ENCODE data around the gene NACC2.

Gene NACC2

GRCh38 chr9:135961811-135962695 is 133.0 kb downstream of the NACC2 start:
- no peak overlapping the region for H3K9ac ChIP-seq (ENCODE audit: low read length)
- no peaks in the 10 kb centered on the region for H3K36me3 ChIP-seq (ENCODE audit: control insufficient read depth, low read depth, low read length)
- no peak overlapping the region for H3K27ac ChIP-seq (ENCODE audit: low read length)
- peak overlapping the region; percentile 53 for H3K4me3 ChIP-seq (ENCODE audit: low read length)
- no peaks in the 10 kb centered on the region for H3K27me3 ChIP-seq (ENCODE audit: control insufficient read depth, insufficient read depth, low read length)
- H3K9me3 ChIP-seq (ENCODE audit: control insufficient read depth, low read depth, low read length), result no peaks in the 10 kb centered on the region
- peaks cover 13% of the 10 kb centered on the region for H3K4me1 ChIP-seq (ENCODE audit: control insufficient read depth, low read depth, low read length)

- Histone ChIP-seq H3K4me3 (ENCODE audit: low read length) (peak within 1 kb of the TSS; percentile 83), H3K27ac (ENCODE audit: low read length) (no peak within 1 kb of the TSS), H3K9ac (ENCODE audit: low read length) (peak within 1 kb of the TSS; percentile 62), H3K9me3 (ENCODE audit: control insufficient read depth, low read depth, low read length) (no peaks in the 10 kb centered on the region), H3K36me3 (ENCODE audit: control insufficient read depth, low read depth, low read length) (no peaks in the 10 kb centered on the region), H3K4me1 (ENCODE audit: control insufficient read depth, low read depth, low read length) (peaks cover 13% of the 10 kb centered on the region), H3K27me3 (ENCODE audit: control insufficient read depth, insufficient read depth, low read length) (no peaks in the 10 kb centered on the region)
Observed at GRCh38 chr9:135961277-135961715, 133.8 kb downstream of the NACC2 start, which contains the start of gene UBAC1. Gene UBAC1, minus strand, starts transcription at chr9:135961373. Its CDS starts 211 bp downstream, at chr9:135961162.

GRCh38 chr9:135960411-135961276 is 134.4 kb downstream of the NACC2 start:
- Histone ChIP-seq H3K4me3 (ENCODE audit: low read length) (peak overlapping the region; percentile 83), H3K27ac (ENCODE audit: low read length) (no peak overlapping the region), H3K9ac (ENCODE audit: low read length) (peak overlapping the region; percentile 62), H3K4me1 (ENCODE audit: control insufficient read depth, low read depth, low read length) (peaks cover 13% of the 10 kb centered on the region), H3K27me3 (ENCODE audit: control insufficient read depth, insufficient read depth, low read length) (no peaks in the 10 kb centered on the region), H3K36me3 (ENCODE audit: control insufficient read depth, low read depth, low read length) (no peaks in the 10 kb centered on the region), H3K9me3 (ENCODE audit: control insufficient read depth, low read depth, low read length) (no peaks in the 10 kb centered on the region)

- H3K4me3 ChIP-seq (ENCODE audit: low read length), result peak overlapping the region; percentile 83
- H3K27ac ChIP-seq (ENCODE audit: low read length), result no peak overlapping the region
- peaks cover 2% of the 10 kb centered on the region for H3K36me3 ChIP-seq (ENCODE audit: control insufficient read depth, low read depth, low read length)
- H3K9ac ChIP-seq (ENCODE audit: low read length), result peak overlapping the region; percentile 62
- peaks cover 13% of the 10 kb centered on the region for H3K4me1 ChIP-seq (ENCODE audit: control insufficient read depth, low read depth, low read length)
- no peaks in the 10 kb centered on the region for H3K27me3 ChIP-seq (ENCODE audit: control insufficient read depth, insufficient read depth, low read length)
- no peaks in the 10 kb centered on the region for H3K9me3 ChIP-seq (ENCODE audit: control insufficient read depth, low read depth, low read length)
Observed at GRCh38 chr9:135959814-135960213, 135.3 kb downstream of the NACC2 start.

GRCh38 chr9:135958485-135958884 is 136.6 kb downstream of the NACC2 start:
- no peaks in the 10 kb centered on the region for H3K9me3 ChIP-seq (ENCODE audit: control insufficient read depth, low read depth, low read length)
- H3K4me1 ChIP-seq (ENCODE audit: control insufficient read depth, low read depth, low read length), result peaks cover 13% of the 10 kb centered on the region
- H3K9ac ChIP-seq (ENCODE audit: low read length), result no peak overlapping the region
- H3K27ac ChIP-seq (ENCODE audit: low read length), result no peak overlapping the region
- H3K4me3 ChIP-seq (ENCODE audit: low read length), result no peak overlapping the region
- H3K36me3 ChIP-seq (ENCODE audit: control insufficient read depth, low read depth, low read length), result peaks cover 9% of the 10 kb centered on the region
- no peaks in the 10 kb centered on the region for H3K27me3 ChIP-seq (ENCODE audit: control insufficient read depth, insufficient read depth, low read length)

GRCh38 chr9:135957431-135957830 is 137.7 kb downstream of the NACC2 start:
- H3K27me3 ChIP-seq (ENCODE audit: control insufficient read depth, insufficient read depth, low read length), result no peaks in the 10 kb centered on the region
- no peaks in the 10 kb centered on the region for H3K9me3 ChIP-seq (ENCODE audit: control insufficient read depth, low read depth, low read length)
- H3K9ac ChIP-seq (ENCODE audit: low read length), result no peak overlapping the region

GRCh38 chr9:135956802-135957174 is 138.3 kb downstream of the NACC2 start:
- no peak overlapping the region for H3K4me3 ChIP-seq (ENCODE audit: low read length)
- no peak overlapping the region for H3K9ac ChIP-seq (ENCODE audit: low read length)
- H3K36me3 ChIP-seq (ENCODE audit: control insufficient read depth, low read depth, low read length), result peaks cover 16% of the 10 kb centered on the region
- H3K27me3 ChIP-seq (ENCODE audit: control insufficient read depth, insufficient read depth, low read length), result no peaks in the 10 kb centered on the region
- H3K27ac ChIP-seq (ENCODE audit: low read length), result no peak overlapping the region
- H3K9me3 ChIP-seq (ENCODE audit: control insufficient read depth, low read depth, low read length), result no peaks in the 10 kb centered on the region
- peaks cover 12% of the 10 kb centered on the region for H3K4me1 ChIP-seq (ENCODE audit: control insufficient read depth, low read depth, low read length)

More at GRCh38 chr9:135957431-135957830, 137.7 kb downstream of the NACC2 start:
- Histone ChIP-seq H3K27ac (ENCODE audit: low read length) (no peak overlapping the region), H3K4me3 (ENCODE audit: low read length) (no peak overlapping the region), H3K36me3 (ENCODE audit: control insufficient read depth, low read depth, low read length) (peaks cover 10% of the 10 kb centered on the region), H3K4me1 (ENCODE audit: control insufficient read depth, low read depth, low read length) (peaks cover 13% of the 10 kb centered on the region)
